Thoracic aorta (tissue), 2 donors: ENCODE data around the gene PITPNM1. TPM values are rescaled to one million over a fixed set of nuclear protein-coding genes. Genes with fewer than 3 reads are reported as not detected.

Source experiments
- ATAC-seq: fragments of 150-250 bp; one replicate; pipeline ENCODE4 v1.8.0; 2017; ENCODE audit warnings: low read depth; ENCODE audit not compliant: insufficient number of reproducible peaks, low FRiP score
- DNase-seq: peaks from one replicate; pipeline ENCODE4 v3.0.0-alpha.2; 2020; ENCODE audit warnings: low spot score
- H3K27ac ChIP-seq, 2 donors: fragments of 200-600 bp; sonication (generic); 1 replicate in 1 of 2; 2 replicates in 1 of 2; pipeline ENCODE4 v1.5.1; 2016; ENCODE audit warnings: mild to moderate bottlenecking in 2 of 2, moderate library complexity in 2 of 2
- H3K27me3 ChIP-seq: fragments of 200-600 bp; sonication (generic); replicated peaks from 2 replicates; pipeline ENCODE4 v1.6.0; 2016; ENCODE audit warnings: mild to moderate bottlenecking; ENCODE audit not compliant: insufficient read depth
- H3K36me3 ChIP-seq: fragments of 200-600 bp; sonication (generic); one replicate; pipeline ENCODE4 v1.5.1; 2016
- H3K4me1 ChIP-seq, 2 donors: fragments of 200-600 bp; sonication (generic); 1 replicate in 1 of 2; 2 replicates in 1 of 2; pipeline versions ENCODE4 v1.5.1 to v1.6.0; 2016; ENCODE audit warnings: low read depth in 2 of 2, mild to moderate bottlenecking in 1 of 2; ENCODE audit not compliant: control insufficient read depth in 1 of 2
- H3K4me3 ChIP-seq: fragments of 200-600 bp; sonication (generic); 2 replicates; pipeline ENCODE4 v1.5.1; 2016; ENCODE audit warnings: mild to moderate bottlenecking
- H3K9me3 ChIP-seq: fragments of 200-600 bp; sonication (generic); 2 replicates; pipeline ENCODE4 v1.5.1; 2016
- total RNA-seq, 2 donors: library from RNA; depleted of rRNA; stranded (reverse); fragments of >200 nt; gene quantifications; one replicate each; pipeline versions ENCODE4 v1.1.0 to v1.2.3, GENCODE V29; 2016
- TF ChIP-seq, protein P1 (sequence below): fragments of 200-600 bp; sonication (generic); IDR thresholded peaks from one replicate; pipeline ENCODE4 v1.5.1; 2019; ENCODE audit warnings: antibody characterized with exemption

The PITPNM1 gene
- total RNA-seq, 2 donors from 2014 or later: 27.1 to 32.5 TPM

DNA sequence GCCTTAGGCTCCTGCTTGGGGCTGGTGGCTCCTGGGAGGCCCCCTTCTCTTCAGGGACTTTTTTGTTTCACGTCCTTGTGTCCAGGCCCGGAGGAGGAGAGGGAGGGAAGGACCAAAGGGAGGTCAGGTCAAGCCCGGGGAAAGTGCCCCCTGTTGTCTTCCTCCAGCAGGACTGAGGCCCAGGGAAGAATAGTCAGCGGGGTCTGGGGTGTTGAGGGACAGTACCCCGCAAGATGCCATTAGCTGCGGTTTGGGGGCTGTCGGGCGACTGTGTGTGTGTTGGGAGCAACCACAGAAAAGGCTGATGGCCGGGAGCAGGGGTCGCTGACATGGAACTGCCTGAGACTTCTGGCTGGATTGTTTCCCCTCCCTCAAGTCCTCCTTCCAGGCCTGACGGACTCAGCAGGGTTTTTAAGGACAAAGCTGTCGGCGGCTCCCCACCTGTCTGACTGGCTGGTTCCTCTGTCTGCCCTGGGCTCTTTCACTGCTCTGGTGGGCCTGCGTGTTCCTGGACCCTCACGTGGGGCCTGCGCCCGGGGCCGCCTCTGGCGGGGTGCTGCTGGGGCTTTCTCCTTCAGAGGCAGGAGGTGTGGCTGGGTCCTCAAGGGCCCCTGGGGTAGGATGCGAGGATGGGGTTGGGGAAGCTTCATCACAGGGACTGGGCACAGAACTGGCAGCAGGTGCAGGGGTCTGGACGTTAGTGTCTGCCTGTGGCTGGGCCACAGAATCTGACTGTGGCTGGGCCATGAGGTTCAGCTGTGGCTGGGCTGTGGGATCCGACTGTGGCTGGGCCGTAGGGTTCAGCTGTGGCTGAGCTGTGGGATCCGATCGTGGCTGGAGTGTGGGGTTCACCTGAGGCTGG, 54.1 kb downstream of the PITPNM1 start:
- Histone ChIP-seq H3K4me1 (no peaks in the 10 kb centered on the region), H3K9me3 (no peaks in the 10 kb centered on the region), H3K27me3 (no peaks in the 10 kb centered on the region), H3K27ac (no peak overlapping the region), H3K4me3 (no peak overlapping the region), H3K36me3 (no peaks in the 10 kb centered on the region)
- ATAC-seq: no peak
- DNase-seq: no peak
- TF ChIP-seq, protein P1, sequence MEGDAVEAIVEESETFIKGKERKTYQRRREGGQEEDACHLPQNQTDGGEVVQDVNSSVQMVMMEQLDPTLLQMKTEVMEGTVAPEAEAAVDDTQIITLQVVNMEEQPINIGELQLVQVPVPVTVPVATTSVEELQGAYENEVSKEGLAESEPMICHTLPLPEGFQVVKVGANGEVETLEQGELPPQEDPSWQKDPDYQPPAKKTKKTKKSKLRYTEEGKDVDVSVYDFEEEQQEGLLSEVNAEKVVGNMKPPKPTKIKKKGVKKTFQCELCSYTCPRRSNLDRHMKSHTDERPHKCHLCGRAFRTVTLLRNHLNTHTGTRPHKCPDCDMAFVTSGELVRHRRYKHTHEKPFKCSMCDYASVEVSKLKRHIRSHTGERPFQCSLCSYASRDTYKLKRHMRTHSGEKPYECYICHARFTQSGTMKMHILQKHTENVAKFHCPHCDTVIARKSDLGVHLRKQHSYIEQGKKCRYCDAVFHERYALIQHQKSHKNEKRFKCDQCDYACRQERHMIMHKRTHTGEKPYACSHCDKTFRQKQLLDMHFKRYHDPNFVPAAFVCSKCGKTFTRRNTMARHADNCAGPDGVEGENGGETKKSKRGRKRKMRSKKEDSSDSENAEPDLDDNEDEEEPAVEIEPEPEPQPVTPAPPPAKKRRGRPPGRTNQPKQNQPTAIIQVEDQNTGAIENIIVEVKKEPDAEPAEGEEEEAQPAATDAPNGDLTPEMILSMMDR: no peak

DNA sequence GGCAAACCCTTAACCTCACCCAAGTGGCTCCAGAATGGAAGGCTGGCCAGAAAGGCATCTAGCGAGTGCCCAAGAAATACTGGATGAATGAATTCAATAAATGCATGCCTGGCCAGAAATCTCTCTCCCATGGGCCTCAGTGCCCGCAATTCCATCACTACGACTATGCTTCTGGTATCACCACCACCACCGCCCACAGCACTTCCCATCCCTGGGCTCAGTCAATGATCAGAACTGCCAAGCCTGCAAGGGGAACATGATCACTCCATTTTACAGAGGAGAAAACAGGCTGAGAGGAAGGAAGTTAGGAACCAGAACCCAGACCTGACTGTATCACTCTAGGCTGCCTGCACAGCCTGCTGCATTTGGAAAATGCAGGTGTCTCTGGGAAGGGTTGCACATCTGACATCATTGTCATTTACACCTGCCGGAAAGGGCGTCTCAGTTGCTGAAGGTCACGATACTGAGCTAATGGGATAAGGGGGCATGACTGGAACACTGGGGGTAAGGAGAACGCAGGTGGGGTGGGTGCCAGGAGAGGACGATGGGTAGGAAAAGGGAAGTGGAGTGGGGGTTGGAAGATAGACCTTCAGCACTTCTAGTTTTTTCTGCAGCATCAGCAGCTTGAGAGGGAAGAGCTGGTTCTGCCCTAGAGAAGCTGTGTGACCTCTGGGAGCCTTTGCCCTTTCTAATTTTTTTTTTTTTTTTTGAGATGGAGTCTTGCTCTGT, 55.9 kb downstream of the PITPNM1 start:
- TF ChIP-seq, protein P1: no peak
- Histone ChIP-seq H3K4me3 (no peak overlapping the region), H3K27ac (no peak overlapping the region), H3K27me3 (no peaks in the 10 kb centered on the region), H3K4me1 (peaks cover 0 to 7% of the 10 kb centered on the region in 2 donors), H3K36me3 (no peaks in the 10 kb centered on the region), H3K9me3 (no peaks in the 10 kb centered on the region)
- DNase-seq (no peak), ATAC-seq (no peak)

DNA sequence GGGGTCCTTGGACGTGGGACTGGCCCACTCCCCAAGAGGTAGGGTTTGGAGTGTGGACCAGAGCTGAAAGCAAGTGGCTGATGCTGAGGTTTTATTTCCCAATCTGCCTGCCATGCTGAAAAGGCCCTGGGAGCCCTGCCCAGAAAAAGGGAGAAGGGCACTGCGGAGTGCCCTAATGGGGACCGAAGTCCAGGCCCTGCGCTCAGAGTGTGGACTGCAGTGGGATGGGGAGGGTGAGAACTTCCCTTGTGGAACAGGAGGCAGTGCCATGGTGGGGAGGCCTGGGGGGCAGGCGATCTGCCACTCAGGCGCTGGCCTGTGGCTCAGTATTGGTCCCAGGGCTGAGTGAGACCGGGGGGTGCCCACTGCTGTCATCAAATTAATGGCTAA, 56.9 kb downstream of the PITPNM1 start:
- no peak for ATAC-seq
- no peaks in the 10 kb centered on the region for H3K36me3 ChIP-seq
- H3K9me3 ChIP-seq: no peaks in the 10 kb centered on the region
- no peaks in the 10 kb centered on the region for H3K27me3 ChIP-seq
- peaks cover 0 to 10% of the 10 kb centered on the region in 2 donors for H3K4me1 ChIP-seq
- TF ChIP-seq, protein P1: no peak
- no peak overlapping the region for H3K4me3 ChIP-seq
- no peak for DNase-seq
- no peak overlapping the region for H3K27ac ChIP-seq

DNA sequence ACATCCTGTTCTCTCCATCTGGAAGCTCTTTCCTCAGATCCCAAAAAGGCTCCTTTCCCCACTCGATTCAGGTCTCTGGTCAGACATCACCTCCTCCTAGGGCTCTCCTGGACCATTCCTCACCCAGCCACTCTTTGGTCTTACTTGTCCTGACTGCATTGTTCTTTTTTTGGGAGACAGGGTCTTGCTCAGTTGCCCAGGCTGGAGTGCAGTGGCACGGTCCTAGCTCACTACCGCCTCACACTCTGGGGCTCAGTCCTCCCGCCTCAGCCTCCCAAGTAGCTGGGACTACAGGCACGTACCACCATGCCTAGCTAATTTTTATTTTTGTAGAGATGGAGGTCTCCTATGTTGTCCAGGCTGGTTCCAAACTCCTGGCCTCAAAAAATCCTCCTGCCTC, 59.6 kb downstream of the PITPNM1 start:
- ATAC-seq: no peak
- TF ChIP-seq, protein P1: no peak
- Histone ChIP-seq H3K27me3 (no peaks in the 10 kb centered on the region), H3K36me3 (no peaks in the 10 kb centered on the region), H3K4me1 (peaks cover 7 to 22% of the 10 kb centered on the region in 2 donors), H3K27ac (no peak overlapping the region), H3K4me3 (no peak overlapping the region), H3K9me3 (no peaks in the 10 kb centered on the region)
- no peak for DNase-seq
